ENCODE results near the gene VPS33A. TPM values are rescaled to one million over a fixed set of nuclear protein-coding genes. Genes with fewer than 3 reads are reported as not detected.

The VPS33A gene
- polyA plus RNA-seq, 2 of the 4 experiments (the other 2 are of a cell fraction) = 19.9 to 32.4 TPM

- no peaks in the 10 kb centered on the region for H3K4me1 ChIP-seq
- CTCF ChIA-PET = interaction anchor here (0.6 kb wide), 2 partner anchors 80 to 927 kb away, joined by 3 to 4 read pairs; no protein-coding TSS in a partner anchor
- no peak overlapping the region for H3K27ac ChIP-seq
- no peaks in the 10 kb centered on the region for H3K9me3 ChIP-seq
- ATAC-seq (no peak), FAIRE-seq (no peak), DNase-seq (ENCODE audit: low read depth in 1 of 2, low spot score in 1 of 2) (no peak)
- no peak overlapping the region for H3K4me3 ChIP-seq
- TF ChIP-seq SMC3 (IDR thresholded peaks at IDR 0.05) = no peak
- TF ChIP-seq MAFK (IDR thresholded peaks at IDR 0.05; ENCODE audit: partially characterized antibody) = no peak
- TF ChIP-seq PHF8 (IDR thresholded peaks at IDR 0.05; ENCODE audit: borderline replicate concordance, low read depth) = no peak
- H3K4me2 ChIP-seq = no peak overlapping the region
- WGBS (ENCODE audit: missing lambda C conversion rate) = 83% methylated on average over 7 of the region's 7 CpGs
- POLR2A ChIA-PET = no interaction called here
These were observed 9.9 kb upstream of the VPS33A start for GRCh38 chr12:122276242-122276641.

GRCh38 chr12:122275459-122275858 lies 9.2 kb upstream of the VPS33A start:
- Histone ChIP-seq H3K4me1 (no peaks in the 10 kb centered on the region), H3K9me3 (no peaks in the 10 kb centered on the region), H3K4me3 (no peak overlapping the region), H3K27ac (no peak overlapping the region), H3K4me2 (no peak overlapping the region)
- 87% methylated on average over 8 of the region's 8 CpGs for WGBS (ENCODE audit: missing lambda C conversion rate)
- DNase-seq (ENCODE audit: low read depth in 1 of 2, low spot score in 1 of 2) = no peak
- TF ChIP-seq, protein P1, sequence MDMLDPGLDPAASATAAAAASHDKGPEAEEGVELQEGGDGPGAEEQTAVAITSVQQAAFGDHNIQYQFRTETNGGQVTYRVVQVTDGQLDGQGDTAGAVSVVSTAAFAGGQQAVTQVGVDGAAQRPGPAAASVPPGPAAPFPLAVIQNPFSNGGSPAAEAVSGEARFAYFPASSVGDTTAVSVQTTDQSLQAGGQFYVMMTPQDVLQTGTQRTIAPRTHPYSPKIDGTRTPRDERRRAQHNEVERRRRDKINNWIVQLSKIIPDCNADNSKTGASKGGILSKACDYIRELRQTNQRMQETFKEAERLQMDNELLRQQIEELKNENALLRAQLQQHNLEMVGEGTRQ (IDR thresholded peaks at IDR 0.05) = no peak
- TF ChIP-seq TP53 (CRISPR knock-in tag; IDR thresholded peaks at IDR 0.05) (no peak), RNF2 (IDR thresholded peaks at IDR 0.05; ENCODE audit: borderline replicate concordance, low read depth) (no peak), HEYL (CRISPR knock-in tag; IDR thresholded peaks at IDR 0.05) (no peak), SMC3 (IDR thresholded peaks at IDR 0.05) (no peak), HES2 (IDR thresholded peaks at IDR 0.05) (no peak), ZFP36 (IDR thresholded peaks at IDR 0.05; ENCODE audit: borderline replicate concordance, partially characterized antibody) (no peak), CBX8 (IDR thresholded peaks at IDR 0.05) (no peak), CHD4 (IDR thresholded peaks at IDR 0.05; ENCODE audit: borderline replicate concordance) (no peak), FOSB (CRISPR knock-in tag; IDR thresholded peaks at IDR 0.05) (no peak), RARB (CRISPR knock-in tag; IDR thresholded peaks at IDR 0.05) (no peak), ATOH8 (CRISPR knock-in tag; IDR thresholded peaks at IDR 0.05; ENCODE audit: low read depth) (no peak), CBX2 (IDR thresholded peaks at IDR 0.05; ENCODE audit: borderline replicate concordance, low read depth) (no peak), ZSCAN20 (CRISPR knock-in tag; IDR thresholded peaks at IDR 0.05) (no peak), EHMT2 (IDR thresholded peaks at IDR 0.05; ENCODE audit: low read depth) (no peak), RAD21 (conservative IDR thresholded peaks at IDR 0.05 in 1 of 2, IDR thresholded peaks at IDR 0.05 in 1 of 2) (no peak), HOXB13 (CRISPR knock-in tag; IDR thresholded peaks at IDR 0.05; ENCODE audit: low read depth) (no peak), RCOR1 (IDR thresholded peaks at IDR 0.05; ENCODE audit: low read depth, low read length) (no peak)
- CTCF ChIA-PET = interaction anchor here (0.6 kb wide), 2 partner anchors 53 to 81 kb away, joined by 3 read pairs; no protein-coding TSS in a partner anchor
- no peak for ATAC-seq
- no peak for FAIRE-seq
- POLR2A ChIA-PET = no interaction called here

- Histone ChIP-seq H3K9me3 (no peaks in the 10 kb centered on the region), H3K4me3 (peak overlapping the region; percentile 98), H3K4me1 (peaks cover 10% of the 10 kb centered on the region; the same call in 1 of the 3 replicates), H3K27ac (peak overlapping the region; percentile 94 to 95), H3K4me2 (peak overlapping the region; percentile 96)
- under 1% methylated on average over 17 of the region's 17 CpGs for WGBS (ENCODE audit: missing lambda C conversion rate)
- peak in 1 of 2 experiments; percentile 46 for DNase-seq (ENCODE audit: low read depth in 1 of 2, low spot score in 1 of 2)
- ATAC-seq = peak; percentile 65 to 67
- no peak for TF ChIP-seq HOXB5 (CRISPR knock-in tag; IDR thresholded peaks at IDR 0.05)
- TF ChIP-seq KDM5A (IDR thresholded peaks at IDR 0.05) = no peak
- POLR2A ChIA-PET = interaction anchor here (0.6 kb wide), 1 partner anchor 539 kb away, joined by 4 read pairs; no protein-coding TSS in a partner anchor
- CTCF ChIA-PET = interaction anchor here (1.3 kb wide), 1 partner anchor 15 kb away, joined by 3 read pairs; no protein-coding TSS in a partner anchor
- no peak for FAIRE-seq
These were observed 436 bp downstream of the VPS33A start for GRCh38 chr12:122265886-122266229.

Data from A549 (cell line).